Fibroblast of the aortic adventitia (primary cell): ENCODE data around the gene DCDC2C. TPM values are rescaled to one million over a fixed set of nuclear protein-coding genes. Genes with fewer than 3 reads are reported as not detected.

ENCODE experiments used
- DNase-seq: peaks from one replicate; pipeline ENCODE4 v3.0.0-alpha.2; 2010; ENCODE audit warnings: low read depth
- H3K4me3 ChIP-seq: 2 replicates; pipeline ENCODE4 v1.5.1; 2011; ENCODE audit warnings: low read depth, mild to moderate bottlenecking, control low read depth, low read length, moderate library complexity
- CTCF ChIP-seq: IDR thresholded peaks from 2 replicates; pipeline ENCODE4 v1.5.1; 2011; ENCODE audit warnings: mild to moderate bottlenecking, low read length, control low read depth, inconsistent platforms; ENCODE audit not compliant: insufficient read depth
- total RNA-seq: library from RNA; depleted of rRNA; stranded (reverse); fragments of >200 nt; gene quantifications from 2 replicates; pipeline ENCODE4 v1.2.3, GENCODE V29; 2012; ENCODE audit warnings: low replicate concordance

Gene DCDC2C
- total RNA-seq, 1 donor = not detected

DNA sequence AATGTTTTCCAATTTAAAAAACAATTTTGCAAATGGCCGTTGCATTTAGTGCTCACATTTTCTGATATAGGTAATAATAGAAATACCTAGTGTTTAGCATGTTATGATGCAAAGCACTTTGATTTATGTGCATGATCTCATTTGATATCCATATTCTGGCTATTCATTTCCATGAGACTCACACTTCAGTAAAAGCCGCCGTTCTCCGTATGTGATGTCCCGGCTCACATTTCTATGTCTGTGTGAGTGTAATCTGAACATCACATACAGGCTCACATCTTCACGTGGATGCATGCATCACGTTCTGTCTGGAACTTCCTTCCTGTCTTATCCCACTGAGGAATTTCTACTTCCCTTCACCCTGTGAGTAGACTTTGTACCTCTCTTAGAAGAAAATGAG, 45.8 kb downstream of the DCDC2C start:
- TF ChIP-seq CTCF = no peak
- no peak for DNase-seq
- no peak overlapping the region for H3K4me3 ChIP-seq

- DNase-seq = no peak
These were observed 47.9 kb downstream of the DCDC2C start for GRCh38 chr2:3751251-3751650.

DNA sequence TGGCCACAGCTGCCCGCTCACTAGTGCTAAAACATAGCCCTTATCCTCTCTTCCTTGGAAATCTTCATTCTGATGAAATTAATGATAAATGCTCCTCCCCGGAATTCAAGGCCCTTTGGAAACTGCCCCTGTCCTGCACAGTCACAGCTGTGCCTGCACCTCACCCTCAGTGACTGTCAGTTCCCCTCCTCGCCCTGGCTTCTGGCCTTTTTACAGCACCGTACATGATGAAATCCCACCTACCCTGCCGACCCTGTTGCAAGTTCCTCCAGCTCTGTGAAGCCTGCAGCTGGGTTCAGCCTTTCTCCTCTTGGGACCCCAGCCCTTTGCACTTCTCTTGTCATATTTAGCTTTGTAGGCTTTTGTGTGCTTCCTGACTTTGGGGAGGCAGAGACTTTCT, 48.4 kb downstream of the DCDC2C start:
- no peak for TF ChIP-seq CTCF
- DNase-seq = no peak
- H3K4me3 ChIP-seq = no peak overlapping the region

More at GRCh38 chr2:3751251-3751650, 47.9 kb downstream of the DCDC2C start:
- no peak overlapping the region for H3K4me3 ChIP-seq
- no peak for TF ChIP-seq CTCF

DNA sequence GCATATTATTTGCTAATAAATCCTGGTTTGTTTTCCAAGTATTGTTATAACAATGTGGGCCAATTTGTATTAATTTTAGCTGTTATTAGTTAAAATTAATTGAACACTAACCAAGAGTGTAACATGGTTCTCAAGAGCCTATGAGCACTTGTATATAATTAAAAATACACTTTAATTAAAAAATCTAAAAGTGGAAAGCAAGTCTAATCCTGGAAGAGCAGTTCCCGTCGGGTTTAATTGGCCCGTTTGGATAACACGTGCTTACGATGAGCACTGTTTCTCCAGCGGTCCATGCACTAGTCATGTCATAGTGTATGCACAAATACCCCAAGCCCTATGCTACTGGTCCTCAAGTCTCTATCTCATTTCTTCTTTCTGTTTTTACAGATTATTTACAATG, 49.0 kb downstream of the DCDC2C start:
- no peak for TF ChIP-seq CTCF
- H3K4me3 ChIP-seq = no peak overlapping the region
- no peak for DNase-seq

- no peak for TF ChIP-seq CTCF
These were observed 50.2 kb downstream of the DCDC2C start for GRCh38 chr2:3753561-3753960.

DNA sequence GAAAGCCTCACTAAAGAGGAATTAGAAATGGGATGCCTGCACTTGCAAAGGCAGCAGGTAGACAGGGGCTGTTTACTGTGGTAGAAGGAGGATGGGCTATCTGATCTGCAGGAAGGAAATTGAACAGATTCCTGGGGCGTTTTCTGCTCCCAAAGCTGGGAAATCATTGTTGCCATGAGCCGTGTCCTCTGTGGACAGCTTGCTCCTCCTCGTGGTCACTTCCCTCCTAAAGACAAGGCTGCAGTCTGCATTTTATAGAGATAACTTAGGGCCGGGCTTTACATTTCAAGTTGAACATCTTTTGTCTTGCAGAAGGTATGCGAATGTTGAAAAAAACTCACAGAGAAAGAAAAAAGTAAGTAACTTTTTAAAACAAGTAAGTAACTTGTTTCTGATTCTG, 50.9 kb downstream of the DCDC2C start:
- no peak for TF ChIP-seq CTCF
- DNase-seq = no peak
- H3K4me3 ChIP-seq = no peak overlapping the region

More at GRCh38 chr2:3753561-3753960, 50.2 kb downstream of the DCDC2C start:
- no peak for DNase-seq
- no peak overlapping the region for H3K4me3 ChIP-seq

DNA sequence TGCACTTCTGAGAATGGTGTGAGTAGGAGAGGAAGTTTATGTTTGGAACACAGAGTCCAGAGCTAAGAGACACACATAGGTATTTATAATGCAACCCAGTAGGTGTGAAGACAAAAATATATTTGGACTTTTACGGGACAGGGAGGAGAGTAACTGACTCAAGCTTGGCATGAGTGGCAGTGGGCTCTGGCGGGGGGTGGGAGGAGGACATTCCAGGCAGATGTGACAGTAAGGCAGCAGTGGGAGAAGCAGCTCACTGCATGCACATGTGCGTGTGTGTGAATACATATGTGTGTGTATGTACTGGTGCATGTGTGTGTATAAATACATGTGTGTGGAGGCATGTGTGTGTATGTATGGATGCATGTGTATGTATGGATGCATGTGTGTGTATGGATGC, 51.4 kb downstream of the DCDC2C start:
- no peak for TF ChIP-seq CTCF
- no peak overlapping the region for H3K4me3 ChIP-seq
- DNase-seq = no peak
